Measurements from ENCODE around the gene PHYHD1.
A peak's percentile ranks its signal among the peaks of the same experiment; 100 is the strongest.

Gene PHYHD1

DNA sequence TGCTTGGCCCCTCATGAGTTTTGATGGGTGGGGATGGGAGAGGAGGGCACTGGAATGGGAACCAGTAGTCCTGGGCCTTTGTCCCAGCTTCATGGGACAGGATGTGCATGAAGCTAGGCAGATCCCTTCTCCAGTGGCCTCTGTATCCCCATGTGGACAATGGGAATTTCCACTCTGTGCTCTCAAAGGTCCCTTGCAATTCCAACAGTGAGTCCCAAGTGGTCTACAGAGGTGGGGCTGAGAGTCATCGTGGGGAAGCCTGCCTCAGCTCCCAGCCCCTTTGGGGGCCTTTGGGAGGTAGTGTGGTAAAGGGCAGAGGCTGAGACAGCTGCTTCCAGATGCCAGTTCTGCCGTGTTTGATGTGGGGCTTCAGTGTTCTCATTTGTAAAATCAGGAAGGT is 1.9 kb upstream of the PHYHD1 start:
- no peaks in the 10 kb centered on the region for H3K27me3 ChIP-seq (ENCODE audit: insufficient read depth, low read depth, severe bottlenecking)
- no peak overlapping the region for H3K4me3 ChIP-seq (ENCODE audit: low read depth, low read length)
- no peaks in the 10 kb centered on the region for H3K9me3 ChIP-seq (ENCODE audit: severe bottlenecking)
- peak overlapping the region; percentile 34 for H3K27ac ChIP-seq
- TF ChIP-seq, protein P1, sequence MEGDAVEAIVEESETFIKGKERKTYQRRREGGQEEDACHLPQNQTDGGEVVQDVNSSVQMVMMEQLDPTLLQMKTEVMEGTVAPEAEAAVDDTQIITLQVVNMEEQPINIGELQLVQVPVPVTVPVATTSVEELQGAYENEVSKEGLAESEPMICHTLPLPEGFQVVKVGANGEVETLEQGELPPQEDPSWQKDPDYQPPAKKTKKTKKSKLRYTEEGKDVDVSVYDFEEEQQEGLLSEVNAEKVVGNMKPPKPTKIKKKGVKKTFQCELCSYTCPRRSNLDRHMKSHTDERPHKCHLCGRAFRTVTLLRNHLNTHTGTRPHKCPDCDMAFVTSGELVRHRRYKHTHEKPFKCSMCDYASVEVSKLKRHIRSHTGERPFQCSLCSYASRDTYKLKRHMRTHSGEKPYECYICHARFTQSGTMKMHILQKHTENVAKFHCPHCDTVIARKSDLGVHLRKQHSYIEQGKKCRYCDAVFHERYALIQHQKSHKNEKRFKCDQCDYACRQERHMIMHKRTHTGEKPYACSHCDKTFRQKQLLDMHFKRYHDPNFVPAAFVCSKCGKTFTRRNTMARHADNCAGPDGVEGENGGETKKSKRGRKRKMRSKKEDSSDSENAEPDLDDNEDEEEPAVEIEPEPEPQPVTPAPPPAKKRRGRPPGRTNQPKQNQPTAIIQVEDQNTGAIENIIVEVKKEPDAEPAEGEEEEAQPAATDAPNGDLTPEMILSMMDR (IDR thresholded peaks at IDR 0.05; ENCODE audit: low read depth, low read length), result no peak
- H3K36me3 ChIP-seq, result peaks cover 35% of the 10 kb centered on the region
- no peak for DNase-seq

DNA sequence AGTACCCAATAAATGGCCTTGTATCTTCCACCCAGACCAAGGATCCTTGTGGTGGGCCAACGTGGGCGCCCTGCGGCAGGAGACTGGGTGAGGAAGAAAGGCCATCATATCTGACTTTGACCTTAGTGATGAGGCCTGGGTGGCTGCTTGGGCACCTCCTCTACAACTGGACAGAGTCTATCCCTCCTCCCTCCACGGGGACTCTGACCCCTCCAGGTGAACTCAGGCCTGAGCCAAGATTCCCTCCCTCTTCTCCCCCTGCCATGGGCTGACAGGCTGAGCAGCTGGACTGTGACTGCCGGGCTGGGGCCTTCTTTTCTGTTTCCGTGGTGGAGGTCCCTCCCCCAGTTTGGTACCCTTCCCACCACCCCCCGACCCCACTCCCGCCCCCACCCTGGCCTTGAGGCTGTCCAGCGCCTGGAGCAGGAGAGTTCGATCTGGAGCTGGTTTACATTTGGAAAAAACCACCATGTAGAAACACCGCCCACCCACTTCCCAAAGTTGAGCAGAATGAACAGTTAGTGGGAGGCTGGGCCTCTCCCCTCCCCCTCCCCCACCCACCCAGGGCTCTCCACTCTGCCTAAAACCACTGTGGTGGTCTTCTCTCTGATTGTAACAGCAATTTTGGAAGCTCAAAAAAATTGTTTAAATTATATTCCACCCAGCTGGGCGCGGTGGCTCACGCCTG is 1.2 kb upstream of the PHYHD1 start:
- Histone ChIP-seq H3K9me3 (ENCODE audit: severe bottlenecking) (no peaks in the 10 kb centered on the region), H3K36me3 (peaks cover 31% of the 10 kb centered on the region), H3K4me3 (ENCODE audit: low read depth, low read length) (no peak overlapping the region), H3K27me3 (ENCODE audit: insufficient read depth, low read depth, severe bottlenecking) (no peaks in the 10 kb centered on the region), H3K27ac (peak overlapping the region; percentile 98)
- TF ChIP-seq, protein P1 (IDR thresholded peaks at IDR 0.05; ENCODE audit: low read depth, low read length), result no peak
- DNase-seq, result no peak

DNA sequence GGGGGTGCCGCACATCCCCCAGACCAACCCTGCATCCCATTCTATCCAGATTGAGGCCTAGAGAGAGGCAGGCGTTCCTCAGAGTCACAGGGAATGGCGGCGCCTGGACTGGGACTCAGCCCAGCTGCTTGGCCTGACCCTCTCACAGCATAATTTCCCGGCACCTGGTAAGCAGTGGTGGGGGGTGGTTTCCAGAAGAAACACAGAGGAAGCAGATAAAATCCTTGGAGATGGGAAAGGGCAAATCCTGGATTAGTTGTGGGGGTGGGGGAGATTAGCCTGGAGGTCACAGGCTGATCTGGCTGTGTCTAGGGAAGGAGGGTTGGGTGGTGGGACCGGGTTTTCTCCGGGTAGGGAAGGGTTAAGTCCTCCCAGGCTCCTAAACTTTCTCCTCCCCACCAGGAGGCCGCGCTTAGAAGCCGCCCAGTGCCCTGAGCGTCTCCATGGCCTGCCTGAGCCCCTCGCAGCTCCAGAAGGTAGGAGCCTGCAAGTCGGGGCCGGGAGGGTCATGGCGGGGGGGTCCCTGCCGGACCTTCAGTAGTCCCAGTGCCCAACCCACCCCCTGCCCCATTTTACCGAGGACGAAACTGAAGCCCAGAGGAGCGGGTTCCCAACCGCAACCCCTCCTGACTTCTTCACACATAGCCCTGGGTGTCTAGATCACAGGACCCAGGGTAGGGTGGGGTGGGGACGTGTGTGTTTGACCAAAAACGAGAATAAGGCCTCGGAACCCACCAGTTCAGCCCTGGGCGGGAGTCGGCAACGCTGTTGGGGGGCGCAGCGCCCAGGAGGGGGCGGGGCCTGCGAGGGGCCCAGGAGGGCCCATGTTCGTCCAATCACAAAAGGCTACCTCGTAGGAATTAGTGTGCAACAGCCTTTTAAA is 1.3 kb downstream of the PHYHD1 start:
- DNase-seq, result peak; percentile 99
- Histone ChIP-seq H3K27me3 (ENCODE audit: insufficient read depth, low read depth, severe bottlenecking) (no peaks in the 10 kb centered on the region), H3K9me3 (ENCODE audit: severe bottlenecking) (no peaks in the 10 kb centered on the region), H3K36me3 (peaks cover 12% of the 10 kb centered on the region), H3K27ac (peak overlapping the region; percentile 98), H3K4me3 (ENCODE audit: low read depth, low read length) (peak overlapping the region; percentile 51)
- TF ChIP-seq, protein P1 (IDR thresholded peaks at IDR 0.05; ENCODE audit: low read depth, low read length), result no peak

DNA sequence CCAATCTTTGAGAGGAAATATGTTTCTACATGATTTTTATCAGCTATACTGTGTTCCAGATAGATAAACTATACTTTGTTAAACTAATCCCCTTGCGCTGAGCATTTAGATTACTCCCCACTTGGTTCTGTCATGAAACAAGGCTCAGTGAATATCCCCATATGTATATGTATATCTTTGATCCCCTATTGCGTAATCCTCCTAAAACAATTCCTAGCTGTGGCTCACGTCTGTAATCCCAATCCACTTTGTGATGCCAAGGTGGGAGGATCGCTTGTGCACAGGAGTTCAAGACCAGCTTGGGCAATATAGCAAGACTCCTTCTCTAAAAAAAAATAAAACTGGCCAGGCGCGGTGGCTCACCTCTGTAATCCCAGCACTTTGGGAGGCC is 2.7 kb downstream of the PHYHD1 start:
- H3K27me3 ChIP-seq (ENCODE audit: insufficient read depth, low read depth, severe bottlenecking), result no peaks in the 10 kb centered on the region
- TF ChIP-seq, protein P1 (IDR thresholded peaks at IDR 0.05; ENCODE audit: low read depth, low read length), result no peak
- H3K27ac ChIP-seq, result no peak overlapping the region; the same call in none of the 2 replicates
- H3K4me3 ChIP-seq (ENCODE audit: low read depth, low read length), result no peak overlapping the region
- DNase-seq, result no peak
- H3K36me3 ChIP-seq, result peaks cover 4% of the 10 kb centered on the region; the same call in 1 of the 2 replicates
- H3K9me3 ChIP-seq (ENCODE audit: severe bottlenecking), result no peaks in the 10 kb centered on the region

DNA sequence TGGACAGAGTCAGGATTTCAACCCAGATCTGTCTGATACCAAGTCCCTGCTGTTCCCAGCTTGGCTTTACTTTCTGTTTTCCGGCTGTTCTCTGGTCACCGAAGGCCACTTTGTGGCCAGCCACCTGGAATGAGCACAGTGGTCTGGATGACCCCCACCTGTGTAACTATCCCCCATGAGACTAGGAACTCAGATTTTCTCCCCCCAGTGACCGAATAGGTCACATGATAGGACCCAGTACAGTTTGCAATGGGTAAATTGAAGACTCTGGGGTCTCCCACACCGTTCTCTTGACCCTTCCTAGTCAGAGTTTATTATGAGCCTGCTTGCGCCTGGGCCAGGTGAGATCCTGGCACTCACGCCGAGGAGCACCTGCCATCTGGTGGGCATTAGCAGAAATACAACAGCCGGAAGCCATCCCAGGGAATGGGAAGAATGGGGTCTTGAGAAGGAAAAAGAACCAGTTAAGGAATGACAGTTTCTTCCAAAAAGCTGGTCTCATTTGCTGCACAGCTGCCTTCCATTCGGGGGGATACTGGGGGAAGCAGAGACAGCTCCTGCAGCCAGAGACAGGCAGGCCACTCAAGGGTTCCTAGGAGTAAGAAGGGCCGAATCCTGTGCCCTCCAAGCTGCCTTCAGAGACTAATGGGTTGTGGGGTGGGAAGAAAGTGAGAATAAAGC is 7.1 kb downstream of the PHYHD1 start:
- H3K9me3 ChIP-seq (ENCODE audit: severe bottlenecking), result no peaks in the 10 kb centered on the region
- peak; percentile 77 for DNase-seq
- peak overlapping the region; percentile 33 for H3K27ac ChIP-seq
- TF ChIP-seq, protein P1 (IDR thresholded peaks at IDR 0.05; ENCODE audit: low read depth, low read length), result peak; percentile 85
- no peak overlapping the region for H3K4me3 ChIP-seq (ENCODE audit: low read depth, low read length)
- H3K36me3 ChIP-seq, result no peaks in the 10 kb centered on the region
- H3K27me3 ChIP-seq (ENCODE audit: insufficient read depth, low read depth, severe bottlenecking), result no peaks in the 10 kb centered on the region
